IPS-18a (cell line): ENCODE data around the gene SLC16A2.

Experiments used
- H3K27ac ChIP-seq: one replicate; pipeline ENCODE4 v1.5.1; 2013; ENCODE audit warnings: low read length
- H3K27me3 ChIP-seq: one replicate; pipeline ENCODE4 v1.6.1; 2013; ENCODE audit warnings: mild to moderate bottlenecking, low read length; ENCODE audit not compliant: control insufficient read depth, insufficient read depth
- H3K36me3 ChIP-seq: one replicate; pipeline ENCODE4 v1.6.1; 2013; ENCODE audit warnings: low read depth, low read length; ENCODE audit not compliant: control insufficient read depth
- H3K4me1 ChIP-seq: one replicate; pipeline ENCODE4 v1.6.1; 2013; ENCODE audit warnings: low read depth, low read length; ENCODE audit not compliant: control insufficient read depth
- H3K4me3 ChIP-seq: one replicate; pipeline ENCODE4 v1.5.1; 2013; ENCODE audit warnings: low read length
- H3K9ac ChIP-seq: one replicate; pipeline ENCODE4 v1.6.1; 2013; ENCODE audit warnings: mild to moderate bottlenecking, low read length, moderate library complexity
- H3K9me3 ChIP-seq: one replicate; pipeline ENCODE4 v1.6.1; 2013; ENCODE audit warnings: low read depth, low read length; ENCODE audit not compliant: control insufficient read depth

SLC16A2 gene

GRCh38 chrX:74525116-74525515 lies 103.8 kb downstream of the SLC16A2 start:
- H3K9me3 ChIP-seq = peaks cover 9% of the 10 kb centered on the region
- H3K9ac ChIP-seq = no peak overlapping the region
- H3K36me3 ChIP-seq = no peaks in the 10 kb centered on the region
- H3K4me1 ChIP-seq = peaks cover 4% of the 10 kb centered on the region
- H3K4me3 ChIP-seq = no peak overlapping the region
- H3K27ac ChIP-seq = no peak overlapping the region
- H3K27me3 ChIP-seq = no peaks in the 10 kb centered on the region

GRCh38 chrX:74526764-74527163 lies 105.5 kb downstream of the SLC16A2 start:
- no peaks in the 10 kb centered on the region for H3K27me3 ChIP-seq
- no peaks in the 10 kb centered on the region for H3K36me3 ChIP-seq
- H3K4me1 ChIP-seq = peaks cover 4% of the 10 kb centered on the region
- no peak overlapping the region for H3K27ac ChIP-seq
- peaks cover 9% of the 10 kb centered on the region for H3K9me3 ChIP-seq
- no peak overlapping the region for H3K9ac ChIP-seq
- no peak overlapping the region for H3K4me3 ChIP-seq

- Histone ChIP-seq H3K4me1 (peaks cover 4% of the 10 kb centered on the region), H3K9me3 (peaks cover 9% of the 10 kb centered on the region), H3K4me3 (no peak overlapping the region), H3K36me3 (no peaks in the 10 kb centered on the region), H3K27ac (no peak overlapping the region), H3K9ac (no peak overlapping the region), H3K27me3 (no peaks in the 10 kb centered on the region)
Observed at GRCh38 chrX:74527350-74527749, 106.1 kb downstream of the SLC16A2 start.

GRCh38 chrX:74529311-74529710 lies 108.0 kb downstream of the SLC16A2 start:
- H3K9ac ChIP-seq = no peak overlapping the region
- peaks cover 4% of the 10 kb centered on the region for H3K9me3 ChIP-seq
- no peak overlapping the region for H3K4me3 ChIP-seq
- no peaks in the 10 kb centered on the region for H3K27me3 ChIP-seq
- H3K4me1 ChIP-seq = peaks cover 4% of the 10 kb centered on the region
- no peaks in the 10 kb centered on the region for H3K36me3 ChIP-seq
- H3K27ac ChIP-seq = no peak overlapping the region

GRCh38 chrX:74531081-74531480 lies 109.8 kb downstream of the SLC16A2 start:
- Histone ChIP-seq H3K27me3 (no peaks in the 10 kb centered on the region), H3K9me3 (peaks cover 4% of the 10 kb centered on the region), H3K27ac (no peak overlapping the region), H3K4me1 (peaks cover 4% of the 10 kb centered on the region), H3K4me3 (no peak overlapping the region), H3K9ac (no peak overlapping the region), H3K36me3 (no peaks in the 10 kb centered on the region)

GRCh38 chrX:74534569-74535038 lies 113.3 kb downstream of the SLC16A2 start:
- Histone ChIP-seq H3K4me1 (peaks cover 6% of the 10 kb centered on the region), H3K9ac (no peak overlapping the region), H3K27ac (no peak overlapping the region), H3K27me3 (peaks cover 9% of the 10 kb centered on the region), H3K36me3 (no peaks in the 10 kb centered on the region), H3K4me3 (no peak overlapping the region), H3K9me3 (no peaks in the 10 kb centered on the region)

GRCh38 chrX:74535086-74535407 lies 113.8 kb downstream of the SLC16A2 start:
- peaks cover 9% of the 10 kb centered on the region for H3K27me3 ChIP-seq
- no peaks in the 10 kb centered on the region for H3K36me3 ChIP-seq
- H3K9me3 ChIP-seq = no peaks in the 10 kb centered on the region
- peaks cover 6% of the 10 kb centered on the region for H3K4me1 ChIP-seq
- no peak overlapping the region for H3K4me3 ChIP-seq
- H3K27ac ChIP-seq = no peak overlapping the region
- H3K9ac ChIP-seq = no peak overlapping the region

GRCh38 chrX:74535408-74536151 lies 114.3 kb downstream of the SLC16A2 start:
- H3K27me3 ChIP-seq = peaks cover 9% of the 10 kb centered on the region
- H3K36me3 ChIP-seq = no peaks in the 10 kb centered on the region
- peaks cover 6% of the 10 kb centered on the region for H3K4me1 ChIP-seq
- H3K27ac ChIP-seq = no peak overlapping the region
- peak overlapping the region; percentile 53 for H3K4me3 ChIP-seq
- H3K9ac ChIP-seq = no peak overlapping the region
- no peaks in the 10 kb centered on the region for H3K9me3 ChIP-seq

GRCh38 chrX:74536152-74536831 lies 115.0 kb downstream of the SLC16A2 start:
- Histone ChIP-seq H3K4me3 (peak overlapping the region; percentile 53), H3K36me3 (no peaks in the 10 kb centered on the region), H3K9me3 (peaks cover 5% of the 10 kb centered on the region), H3K9ac (peak overlapping the region; percentile 30), H3K4me1 (peaks cover 6% of the 10 kb centered on the region), H3K27me3 (peaks cover 9% of the 10 kb centered on the region), H3K27ac (no peak overlapping the region)

GRCh38 chrX:74536832-74537371 lies 115.6 kb downstream of the SLC16A2 start:
- Histone ChIP-seq H3K27ac (no peak overlapping the region), H3K9me3 (peaks cover 5% of the 10 kb centered on the region), H3K27me3 (peaks cover 9% of the 10 kb centered on the region)

GRCh38 chrX:74540635-74541249 lies 119.4 kb downstream of the SLC16A2 start:
- Histone ChIP-seq H3K4me1 (peaks cover 6% of the 10 kb centered on the region), H3K36me3 (no peaks in the 10 kb centered on the region), H3K4me3 (no peak overlapping the region), H3K9me3 (peaks cover 5% of the 10 kb centered on the region), H3K27me3 (peaks cover 9% of the 10 kb centered on the region), H3K9ac (no peak overlapping the region), H3K27ac (no peak overlapping the region)

More at GRCh38 chrX:74536832-74537371, 115.6 kb downstream of the SLC16A2 start:
- Histone ChIP-seq H3K4me1 (peaks cover 6% of the 10 kb centered on the region), H3K9ac (peak overlapping the region; percentile 30), H3K4me3 (peak overlapping the region; percentile 53), H3K36me3 (no peaks in the 10 kb centered on the region)
